ENCODE data around the gene MLH3.

MLH3 gene

GRCh38 chr14:74982661-74983060 is 68.6 kb downstream of the MLH3 start:
- no peak for DNase-seq

- DNase-seq = no peak
Measured at GRCh38 chr14:74981833-74982232, 69.4 kb downstream of the MLH3 start.

- no peak for DNase-seq
Measured at GRCh38 chr14:74981462-74981782, 69.8 kb downstream of the MLH3 start.

GRCh38 chr14:74980731-74981461 is 70.4 kb downstream of the MLH3 start:
- DNase-seq = no peak

GRCh38 chr14:74980398-74980730 is 70.9 kb downstream of the MLH3 start:
- no peak for DNase-seq

GRCh38 chr14:74979442-74980397 is 71.5 kb downstream of the MLH3 start:
- DNase-seq = peak; percentile 97

GRCh38 chr14:74979029-74979428 is 72.2 kb downstream of the MLH3 start:
- no peak for DNase-seq

GRCh38 chr14:74978416-74978947 is 72.8 kb downstream of the MLH3 start:
- no peak for DNase-seq

GRCh38 chr14:74977901-74978385 is 73.3 kb downstream of the MLH3 start:
- no peak for DNase-seq

GRCh38 chr14:74977164-74977900 is 73.9 kb downstream of the MLH3 start:
- no peak for DNase-seq

- no peak for DNase-seq
Measured at GRCh38 chr14:74976264-74977113, 74.8 kb downstream of the MLH3 start.

GRCh38 chr14:74975059-74975810 is 76.0 kb downstream of the MLH3 start:
- no peak for DNase-seq

- no peak for DNase-seq
Measured at GRCh38 chr14:74974364-74975058, 76.8 kb downstream of the MLH3 start.

- DNase-seq = no peak
Measured at GRCh38 chr14:74973905-74974363, 77.3 kb downstream of the MLH3 start.

- DNase-seq = no peak
Measured at GRCh38 chr14:74973003-74973653, 78.1 kb downstream of the MLH3 start.

- no peak for DNase-seq
Measured at GRCh38 chr14:74968811-74969210, 82.5 kb downstream of the MLH3 start.

- no peak for DNase-seq
Measured at GRCh38 chr14:74965486-74966153, 85.6 kb downstream of the MLH3 start.

- no peak for DNase-seq
Measured at GRCh38 chr14:74964787-74965485, 86.3 kb downstream of the MLH3 start.
